Measurements from ENCODE around the gene SCNN1G.

SCNN1G gene

DNA sequence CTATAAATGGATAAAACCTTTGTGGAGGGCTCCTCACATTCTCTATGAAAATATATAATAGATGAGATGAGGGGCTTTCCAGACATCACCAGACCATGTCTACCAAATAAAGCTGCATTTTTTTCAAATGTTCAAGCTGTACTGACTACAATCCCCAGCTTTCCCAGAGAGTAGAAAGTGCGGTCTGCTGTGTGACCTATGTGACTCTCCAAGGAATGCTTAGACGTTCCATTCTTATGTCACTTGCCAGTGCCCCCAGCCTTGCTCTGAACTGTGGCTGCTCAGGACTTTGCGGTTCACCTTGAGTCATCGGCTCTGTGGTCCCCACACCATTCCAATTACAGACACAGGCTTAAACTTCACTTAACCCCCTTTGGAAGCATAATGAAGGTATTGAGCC lies 71.8 kb downstream of the SCNN1G start:
- no peak for DNase-seq

DNA sequence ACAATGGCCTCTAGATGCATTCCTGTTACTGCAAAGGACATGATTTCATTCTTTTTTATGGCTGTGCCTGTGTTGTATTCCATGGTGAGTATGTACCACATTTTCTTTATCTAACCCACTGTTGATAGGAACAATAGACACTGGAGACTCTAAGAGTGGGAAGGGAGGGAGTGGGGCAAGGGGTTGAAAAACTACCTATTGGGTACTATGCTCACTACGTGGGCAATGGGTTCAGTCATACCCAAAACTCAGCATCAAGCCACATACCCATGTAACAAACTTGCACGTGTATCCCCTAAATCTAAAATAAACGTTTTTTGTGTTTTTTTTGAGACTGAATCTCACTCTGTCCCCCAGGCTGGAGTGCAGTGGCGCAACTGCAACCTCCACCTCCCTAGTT lies 72.5 kb downstream of the SCNN1G start:
- no peak for DNase-seq

- DNase-seq: no peak
Measured at GRCh38 chr16:23256440-23256839, 73.9 kb downstream of the SCNN1G start.

DNA sequence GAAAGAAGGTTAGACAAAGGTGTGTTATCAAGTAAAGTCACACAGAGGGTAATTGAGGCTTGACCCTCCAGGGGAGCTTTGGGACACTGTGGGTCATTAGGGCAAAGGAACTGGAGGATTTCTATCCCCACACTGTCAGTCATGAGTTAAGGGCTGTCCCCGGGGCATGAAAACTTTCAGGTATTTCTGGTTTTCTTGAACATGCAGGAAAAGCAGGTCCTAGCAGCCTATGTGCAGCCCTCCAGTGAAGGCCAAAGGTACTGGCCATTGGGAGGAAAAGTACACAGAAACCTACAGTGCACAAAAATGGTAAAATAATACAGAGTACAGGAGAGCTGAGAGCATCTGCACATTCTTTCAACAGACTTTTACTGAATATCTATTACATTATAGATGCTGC lies 75.1 kb downstream of the SCNN1G start:
- no peak for DNase-seq

GRCh38 chr16:23258919-23259237 lies 76.3 kb downstream of the SCNN1G start:
- DNase-seq: no peak

Data from effector CD8-positive, alpha-beta T cell (primary cell).